ENCODE results near the gene KEL.

The KEL gene

DNA sequence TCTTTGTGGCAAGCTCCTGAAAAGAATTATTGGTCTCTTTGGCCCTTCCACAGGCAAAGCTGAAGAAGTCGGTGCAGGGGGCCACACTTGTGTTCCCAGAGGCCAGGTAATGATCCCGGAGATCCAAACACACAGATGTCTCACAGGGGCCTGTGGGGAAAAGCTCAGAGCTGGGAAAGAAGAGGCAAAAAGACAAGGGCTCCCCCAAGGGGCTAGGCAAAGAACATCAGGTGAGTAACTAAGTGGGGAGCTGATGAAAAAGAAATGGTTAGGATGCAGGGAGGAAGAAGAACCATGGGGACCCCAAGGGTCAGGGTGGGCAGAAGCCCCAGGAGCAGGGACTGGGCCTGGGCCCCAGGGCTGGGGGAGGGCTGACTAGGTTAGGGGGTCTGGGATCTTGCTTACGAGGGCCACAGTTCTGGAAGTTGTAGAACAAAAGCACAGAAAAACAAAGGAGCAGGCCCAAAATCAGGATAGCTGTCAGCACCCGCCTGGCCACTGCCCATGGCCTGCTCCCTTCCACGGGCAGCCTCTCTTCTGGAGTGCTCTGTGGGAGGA, 1.1 kb downstream of the KEL start:
- no peak for DNase-seq

DNA sequence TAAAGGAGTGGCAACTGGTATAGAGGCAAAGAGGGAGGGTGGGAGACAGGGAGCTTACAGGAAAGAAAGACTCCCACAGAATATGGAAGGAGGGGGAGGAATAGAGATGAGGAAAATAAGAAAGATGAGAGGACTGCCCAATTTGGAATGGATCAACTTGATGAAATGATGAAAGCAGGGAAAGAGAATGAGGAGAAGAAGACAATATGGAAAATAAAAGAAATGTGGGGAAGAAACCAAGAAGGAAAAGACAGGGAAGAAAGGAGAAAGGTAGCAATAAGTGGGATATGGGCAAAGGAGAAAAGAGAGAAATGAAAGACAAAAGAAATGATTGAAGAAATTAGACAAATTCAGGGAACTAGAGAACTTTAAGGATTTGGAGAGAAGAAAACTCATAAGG, 3.0 kb downstream of the KEL start:
- no peak for DNase-seq

DNA sequence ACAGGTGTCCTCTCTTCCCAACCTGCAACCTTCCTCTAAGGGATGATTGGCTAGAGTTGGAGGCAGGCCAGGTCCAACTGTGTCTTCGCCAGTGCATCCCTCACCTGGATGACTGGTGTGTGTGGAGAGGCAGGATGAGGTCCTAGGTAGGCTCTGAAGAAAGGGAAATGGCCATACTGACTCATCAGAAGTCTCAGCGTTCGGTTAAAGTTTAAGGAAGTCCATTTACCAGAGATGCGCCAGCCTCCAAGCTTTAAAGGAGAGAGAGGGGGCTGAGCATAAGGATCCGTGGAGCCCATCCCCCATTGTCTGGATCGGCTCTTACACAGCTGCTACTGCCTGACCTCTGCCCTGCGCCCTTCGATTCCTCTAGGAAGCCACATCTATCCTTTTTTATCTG, 4.4 kb downstream of the KEL start:
- no peak for DNase-seq

DNA sequence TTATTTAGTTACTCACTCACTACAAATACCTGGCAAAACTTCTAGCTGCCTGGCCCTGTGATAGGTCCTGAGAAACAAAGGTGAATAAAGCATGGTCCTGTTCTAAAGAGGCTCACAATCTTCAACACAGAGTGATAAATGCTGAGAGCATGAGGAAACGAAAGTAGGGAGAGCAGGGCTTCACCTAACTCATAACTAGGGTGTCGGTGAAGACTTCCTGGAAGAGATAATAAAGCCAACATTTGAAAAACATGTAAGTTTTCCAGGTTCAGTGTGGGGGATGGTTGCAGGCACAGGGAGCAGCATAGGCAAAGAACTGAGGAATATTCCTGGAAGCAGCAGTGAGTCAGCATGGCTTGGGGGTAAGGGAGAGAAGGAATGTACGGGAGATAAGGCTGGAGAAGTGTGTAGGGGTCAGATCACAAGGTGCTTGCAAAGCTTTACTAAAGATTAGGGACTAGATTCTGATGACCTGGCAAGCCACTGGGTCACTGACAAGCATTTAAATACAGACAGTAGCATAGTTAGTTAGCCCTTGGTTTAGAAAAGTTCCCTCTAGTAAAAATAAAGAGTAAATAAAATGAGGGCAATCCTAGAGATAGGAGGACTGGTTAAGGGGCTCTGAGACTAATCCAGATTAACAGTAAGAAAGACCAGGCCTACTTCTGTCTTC, 5.1 kb downstream of the KEL start:
- no peak for DNase-seq

DNA sequence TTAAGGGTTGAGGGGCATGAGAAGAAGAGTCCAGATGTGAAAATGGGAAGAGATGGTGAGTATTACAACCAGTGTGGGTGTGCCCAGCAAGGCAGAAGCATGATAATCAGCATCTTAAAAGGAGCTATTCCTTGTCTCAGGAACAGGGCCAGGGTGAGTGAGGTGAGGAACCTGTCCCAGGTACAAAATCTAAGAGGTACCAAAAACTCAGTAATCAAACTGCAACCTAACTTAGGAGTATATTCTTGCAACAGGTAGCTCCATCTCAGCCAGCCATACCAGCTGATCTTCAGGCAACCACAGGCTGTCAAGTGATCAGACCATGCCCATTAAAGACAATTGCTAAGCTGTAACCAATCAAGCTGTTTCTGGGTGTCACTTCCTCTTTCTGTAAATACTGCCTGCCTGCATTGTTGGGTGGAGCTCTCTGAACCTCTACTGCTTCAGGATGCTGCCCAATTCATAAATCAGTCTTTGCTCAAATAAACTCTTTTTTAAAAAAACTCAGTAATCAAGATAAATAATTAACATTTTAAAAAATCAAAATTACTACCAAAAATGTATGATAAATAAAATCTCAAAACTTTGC, 7.4 kb downstream of the KEL start:
- no peak for DNase-seq

DNA sequence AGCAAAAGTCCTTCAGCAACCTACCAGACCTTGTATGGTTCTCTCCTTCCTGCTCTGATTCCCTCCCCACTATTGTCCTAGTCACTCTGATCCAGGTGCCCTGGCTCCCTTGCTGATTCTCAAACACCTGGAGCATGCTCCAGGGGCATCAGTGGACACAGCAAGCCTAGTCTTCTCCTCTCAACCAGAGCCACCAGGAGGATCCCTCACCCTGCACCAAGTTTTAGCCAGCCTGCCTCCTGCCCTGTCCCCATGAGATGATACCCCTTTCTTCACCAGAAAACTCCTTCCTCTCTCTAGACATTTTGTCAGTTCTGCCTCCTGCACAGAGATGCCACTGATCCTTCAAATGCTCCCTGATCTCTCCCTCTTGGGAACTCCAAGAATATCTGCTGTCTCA, 11.9 kb downstream of the KEL start:
- DNase-seq = no peak

DNA sequence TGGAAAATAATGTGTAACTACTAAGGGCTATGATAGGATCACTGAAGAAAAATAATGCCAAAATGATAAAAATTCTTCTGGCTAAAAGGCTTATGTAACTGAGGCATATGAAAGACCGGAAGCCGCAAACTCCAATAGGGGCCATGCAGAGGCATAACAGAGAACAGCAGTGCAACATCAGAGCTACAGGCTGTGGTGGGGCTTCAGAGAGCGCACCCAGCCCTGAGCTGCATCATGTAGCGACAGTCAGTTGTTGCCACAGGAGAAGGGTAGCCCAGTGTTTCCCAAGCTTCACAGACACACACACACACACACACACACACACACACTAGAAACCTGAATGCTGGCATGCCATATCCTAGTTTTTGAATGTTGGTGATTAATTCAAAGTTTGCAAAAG, 13.6 kb downstream of the KEL start:
- DNase-seq = no peak

DNA sequence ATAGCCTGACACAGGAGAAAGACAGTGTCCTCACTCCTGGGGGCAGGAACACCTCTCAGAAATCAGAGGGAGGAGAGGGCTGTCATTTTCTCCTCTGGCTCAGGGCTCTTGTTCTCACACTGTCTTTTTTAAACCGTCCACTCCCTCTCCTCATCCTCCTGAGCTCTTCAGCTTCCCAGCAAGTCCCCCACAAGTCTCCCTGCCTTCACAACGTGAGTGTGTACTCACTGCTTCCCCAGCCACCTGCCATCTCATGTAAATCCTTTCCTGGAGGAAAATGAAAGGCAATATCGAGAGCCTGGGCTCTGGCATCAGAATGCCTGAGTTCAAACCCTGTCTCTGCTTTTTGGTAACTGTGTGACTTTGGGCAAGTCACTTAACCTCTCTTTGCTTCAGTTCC, 17.2 kb downstream of the KEL start:
- DNase-seq = no peak

DNA sequence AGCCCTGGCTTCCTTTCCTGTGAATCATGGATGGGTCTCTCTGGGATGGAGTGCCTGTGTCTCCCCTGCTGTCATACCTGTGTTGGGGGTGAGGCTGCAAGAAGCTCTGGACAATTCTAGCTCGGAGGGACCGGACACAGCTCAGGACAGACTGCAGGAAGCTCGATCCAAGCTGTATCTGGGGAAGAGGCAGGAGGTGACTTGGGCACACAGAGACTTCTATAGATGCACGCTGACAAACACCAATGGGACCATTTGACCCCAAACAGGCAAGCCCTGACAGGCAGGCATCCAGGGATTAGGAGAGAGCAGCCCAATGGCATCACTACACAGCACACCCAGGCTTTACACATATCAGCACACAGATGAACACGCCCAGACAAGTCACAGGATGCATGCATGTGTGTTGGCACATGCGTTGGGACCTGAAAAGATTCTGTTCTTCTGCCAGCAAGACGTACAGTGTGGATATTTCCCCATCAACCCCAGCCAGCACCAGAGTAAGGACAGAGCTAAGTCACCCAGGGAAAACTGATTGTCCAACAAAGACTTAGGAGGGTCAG, 18.4 kb downstream of the KEL start:
- no peak for DNase-seq

DNA sequence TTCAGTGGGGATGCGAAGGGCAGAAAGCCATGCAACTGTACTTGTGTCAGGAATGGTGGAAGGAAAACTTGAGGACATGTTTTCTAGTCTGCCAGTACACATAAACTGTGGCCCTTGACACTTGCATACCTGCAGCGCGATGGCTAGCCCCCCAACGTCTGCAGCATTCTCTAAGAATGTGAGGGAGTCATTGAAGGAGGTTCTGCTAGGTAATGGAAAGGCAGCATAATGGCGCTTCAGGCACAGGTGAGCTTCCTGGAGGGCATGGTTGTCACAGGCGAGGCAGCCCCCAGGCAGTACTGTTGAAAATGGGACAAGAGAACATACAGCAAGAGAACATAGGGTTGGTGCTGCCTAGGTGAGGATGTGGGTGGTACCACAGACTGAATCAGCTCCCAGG, 19.4 kb downstream of the KEL start:
- no peak for DNase-seq

DNA sequence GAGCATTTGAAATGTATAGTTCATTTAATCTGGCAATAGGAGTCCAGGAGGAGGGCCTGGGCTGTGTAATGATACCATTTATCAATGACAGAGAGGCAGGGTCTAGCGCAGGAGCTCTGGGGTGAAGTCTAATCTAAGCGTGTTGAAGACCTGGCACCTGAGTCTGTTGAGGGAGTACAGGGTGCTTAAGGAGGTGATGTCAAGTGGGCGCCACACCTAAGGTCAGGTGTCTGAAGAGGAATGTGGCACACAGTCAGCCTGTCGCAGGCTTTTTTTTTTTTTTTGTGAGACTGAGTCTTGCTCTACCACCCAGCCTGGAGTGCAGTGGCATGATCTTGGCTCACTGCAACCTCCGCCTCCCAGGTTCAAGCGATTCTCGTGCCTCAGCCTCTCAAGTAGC, 20.6 kb downstream of the KEL start:
- no peak for DNase-seq

DNA sequence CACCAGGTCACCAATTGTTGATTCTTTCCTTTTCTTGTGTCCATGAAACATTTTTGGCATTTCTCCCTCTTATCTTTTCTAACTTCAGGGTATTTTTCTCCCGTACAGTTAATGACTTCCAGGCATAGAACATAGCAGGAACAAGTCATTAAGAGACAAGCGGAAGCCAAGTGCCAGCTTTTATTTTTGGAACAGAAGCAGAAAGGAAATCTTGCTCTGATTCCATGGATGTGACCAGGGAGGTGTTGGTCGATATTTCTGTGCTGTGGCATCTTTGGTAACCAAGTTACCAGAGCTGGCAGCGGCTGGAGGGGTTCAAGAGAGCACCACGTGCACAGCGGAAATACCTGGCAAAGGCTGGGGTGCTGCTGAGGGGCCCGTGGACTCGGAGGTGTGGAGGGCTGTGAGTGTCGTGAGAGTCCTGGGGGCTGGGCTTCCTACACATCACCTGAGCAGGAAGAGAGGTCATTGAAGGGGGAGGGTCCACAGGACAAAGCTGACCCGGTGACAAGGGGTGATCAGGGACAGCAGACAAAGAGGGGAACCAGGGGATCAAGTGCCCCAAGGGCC, 21.1 kb downstream of the KEL start:
- no peak for DNase-seq

DNA sequence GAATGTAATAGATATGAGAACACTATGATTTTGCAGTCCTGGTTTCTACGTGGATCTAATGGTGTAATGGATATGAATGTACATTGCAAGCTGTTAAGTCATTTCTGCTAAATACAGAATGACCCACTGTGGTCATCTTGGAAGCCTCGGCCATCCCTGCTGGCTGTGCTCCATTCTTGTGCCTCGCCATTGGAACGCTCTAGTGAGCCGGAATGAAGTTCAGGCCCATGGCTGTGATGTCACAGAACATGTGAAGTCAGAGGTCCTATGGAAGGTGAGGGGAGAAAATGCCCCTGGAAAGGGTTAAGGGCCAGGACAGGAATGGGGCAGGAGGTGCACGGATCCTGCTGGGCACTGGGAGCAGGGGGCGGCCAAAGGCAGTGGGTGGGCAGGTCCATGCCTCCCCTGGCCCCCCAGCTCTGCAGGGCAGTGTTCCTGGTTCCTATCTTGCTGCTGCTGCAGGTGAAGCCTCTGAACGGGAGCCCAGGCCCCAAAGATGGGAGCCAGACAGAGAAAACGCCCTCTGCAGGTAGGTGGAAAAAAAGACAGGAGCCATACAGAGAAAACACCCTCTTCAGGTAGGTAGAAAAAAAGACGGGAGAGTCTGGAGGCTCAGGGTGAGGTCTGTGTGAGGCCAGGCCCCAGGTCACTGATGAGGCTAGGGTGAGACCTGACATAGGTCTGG, 22.8 kb downstream of the KEL start, which contains the start of gene LLCFC1:
Gene LLCFC1, plus strand, starts transcription at position 259 of the 685 bp plus-strand sequence. Its CDS starts 138 bp downstream, at position 397.
- no peak for DNase-seq

DNA sequence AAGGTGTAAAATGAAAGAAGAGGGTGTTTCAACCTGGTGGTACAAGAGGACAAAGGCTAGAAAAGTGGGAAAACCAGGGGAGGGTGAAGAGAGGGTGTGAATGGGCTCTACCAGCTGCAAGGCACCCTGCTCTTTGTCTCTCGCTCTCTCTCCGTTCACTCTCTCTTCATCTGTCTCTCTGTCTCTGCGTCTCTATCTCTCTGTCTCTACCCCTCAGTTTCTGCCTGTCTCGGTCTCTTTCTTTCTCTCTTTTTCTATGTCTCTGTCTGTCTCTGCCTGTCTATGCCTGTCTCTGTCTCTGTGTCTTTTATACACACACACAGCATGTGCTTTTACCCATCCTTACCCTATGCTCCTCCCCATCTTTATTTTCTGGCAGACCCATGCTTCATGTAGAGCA, 23.6 kb downstream of the KEL start:
- no peak for DNase-seq

DNA sequence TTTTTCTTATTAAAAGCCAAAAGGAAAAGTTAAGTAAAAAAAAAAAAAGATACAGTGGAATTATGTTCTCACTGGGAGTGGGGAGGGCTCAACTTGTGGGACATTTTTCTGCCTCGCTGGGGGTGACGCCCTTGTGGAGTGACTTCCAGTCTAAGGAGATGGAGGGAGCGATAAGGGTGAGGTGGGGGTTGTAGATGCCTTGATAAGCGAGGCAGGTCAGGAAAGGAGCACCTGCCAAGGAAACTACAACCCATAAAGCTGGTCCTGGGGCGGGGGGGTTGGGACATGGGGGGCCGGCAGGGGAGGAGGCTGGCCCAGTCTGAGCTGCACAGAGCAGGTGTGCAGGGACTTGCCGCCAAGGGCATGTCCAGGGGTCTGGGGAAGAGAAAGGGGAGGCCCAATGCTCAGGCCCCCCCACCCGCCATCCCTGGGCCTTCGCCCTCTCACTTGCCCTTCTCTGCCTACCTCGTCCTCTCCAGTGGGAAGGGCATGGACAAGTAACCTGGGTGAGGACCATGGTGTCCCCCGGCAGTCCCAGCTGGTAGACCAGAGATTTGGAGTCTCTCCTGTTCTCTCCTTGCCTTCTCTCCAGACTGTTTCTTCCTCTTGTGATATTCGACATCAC, 26.1 kb downstream of the KEL start:
- DNase-seq = no peak

DNA sequence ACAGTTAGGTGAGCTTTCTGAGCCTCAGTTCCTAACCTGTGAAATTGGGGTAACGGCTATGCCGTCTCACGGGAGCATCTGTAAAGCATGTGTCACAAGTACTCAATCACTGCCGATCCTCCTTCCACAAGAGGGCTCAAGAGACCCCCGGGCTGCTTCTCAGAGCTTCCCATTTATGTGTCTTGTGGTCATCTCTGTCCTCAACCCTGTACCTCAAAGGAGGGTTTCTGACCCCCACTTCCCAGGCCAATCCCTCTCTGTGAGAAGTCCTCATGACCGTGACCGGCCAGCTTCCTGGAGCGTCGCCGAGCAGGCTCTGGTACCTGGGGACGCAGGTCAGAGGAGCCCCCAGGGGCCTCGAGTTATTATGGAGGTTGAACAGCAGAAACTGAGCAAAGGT, 28.1 kb downstream of the KEL start:
- DNase-seq = no peak

DNA sequence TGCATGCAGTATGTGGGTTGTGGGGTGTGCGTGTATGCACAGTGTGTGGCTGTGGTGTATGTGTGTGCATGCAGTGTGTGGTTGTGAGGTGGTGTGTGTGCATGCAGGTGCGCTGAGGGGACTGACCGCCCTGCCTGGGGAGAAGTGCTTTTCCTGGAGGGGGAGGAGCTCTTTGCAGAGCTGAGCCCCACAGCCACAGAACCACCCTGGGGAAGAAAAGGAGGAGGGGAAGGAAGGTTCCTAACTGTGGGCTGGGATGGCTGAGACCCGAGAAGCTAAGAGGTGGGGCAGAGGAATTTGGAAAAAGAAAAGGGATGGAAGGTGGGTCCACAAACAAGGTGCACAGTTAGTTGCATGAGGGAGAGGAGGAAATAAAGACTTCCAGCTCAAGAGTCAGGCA, 28.5 kb downstream of the KEL start, which contains the start of gene TRPV5:
Gene TRPV5, minus strand, starts transcription at position 123 of the 400 bp plus-strand sequence. CDS start 287 bp downstream, outside the sequence.
- no peak for DNase-seq

DNA sequence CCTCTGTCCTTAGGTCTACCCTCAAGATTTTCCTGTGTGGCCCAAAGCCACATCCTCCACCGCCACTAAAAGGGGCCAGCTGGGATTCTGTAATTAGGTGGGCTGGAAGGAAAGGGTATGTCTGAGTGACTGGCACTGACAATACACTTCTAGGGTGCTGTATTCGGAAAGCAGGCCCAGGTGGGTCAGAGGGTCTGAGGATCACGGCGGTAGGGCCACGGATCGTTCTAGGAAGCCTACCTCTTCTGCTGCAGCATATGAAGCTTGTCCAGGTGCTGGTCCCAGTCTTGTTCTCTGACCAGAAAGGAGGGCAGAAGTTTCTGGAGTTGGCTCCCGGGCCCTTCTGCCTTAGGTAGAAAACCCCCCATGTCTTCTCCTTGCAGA, 29.1 kb downstream of the KEL start:
- no peak for DNase-seq

DNA sequence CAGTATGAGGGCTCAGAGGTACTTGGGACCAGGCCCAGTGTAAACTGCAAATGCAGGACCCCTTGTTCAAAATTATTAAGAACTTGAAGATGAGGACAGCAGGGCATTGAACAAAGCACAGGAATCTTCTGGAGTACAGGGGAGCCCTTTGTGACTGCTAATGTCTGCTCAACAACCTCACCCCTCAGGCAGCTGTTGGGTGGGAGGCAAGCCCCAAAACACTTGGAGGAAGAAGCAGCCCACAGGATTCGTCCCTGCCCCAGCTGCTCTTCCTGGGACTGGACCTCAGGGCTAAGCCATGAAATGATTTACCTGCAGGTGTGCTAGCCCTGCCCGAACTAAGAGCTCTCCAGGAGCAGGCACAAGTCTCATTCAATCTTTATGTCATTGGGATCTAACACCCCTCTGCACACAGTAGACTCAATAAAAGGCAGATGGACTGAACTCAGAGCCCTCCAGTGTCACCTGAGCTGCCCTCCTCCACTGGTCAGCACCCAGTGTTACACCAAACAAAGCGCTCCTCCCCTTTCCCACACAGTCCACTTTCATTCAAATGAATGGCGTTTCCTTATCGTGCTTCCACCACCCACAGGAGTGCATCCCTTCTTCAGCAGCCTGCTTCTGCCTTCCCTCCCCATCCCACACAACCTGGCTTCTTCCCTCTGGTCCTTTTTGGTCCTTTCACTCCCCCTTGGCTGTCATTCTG, 29.6 kb downstream of the KEL start:
- DNase-seq = no peak

DNA sequence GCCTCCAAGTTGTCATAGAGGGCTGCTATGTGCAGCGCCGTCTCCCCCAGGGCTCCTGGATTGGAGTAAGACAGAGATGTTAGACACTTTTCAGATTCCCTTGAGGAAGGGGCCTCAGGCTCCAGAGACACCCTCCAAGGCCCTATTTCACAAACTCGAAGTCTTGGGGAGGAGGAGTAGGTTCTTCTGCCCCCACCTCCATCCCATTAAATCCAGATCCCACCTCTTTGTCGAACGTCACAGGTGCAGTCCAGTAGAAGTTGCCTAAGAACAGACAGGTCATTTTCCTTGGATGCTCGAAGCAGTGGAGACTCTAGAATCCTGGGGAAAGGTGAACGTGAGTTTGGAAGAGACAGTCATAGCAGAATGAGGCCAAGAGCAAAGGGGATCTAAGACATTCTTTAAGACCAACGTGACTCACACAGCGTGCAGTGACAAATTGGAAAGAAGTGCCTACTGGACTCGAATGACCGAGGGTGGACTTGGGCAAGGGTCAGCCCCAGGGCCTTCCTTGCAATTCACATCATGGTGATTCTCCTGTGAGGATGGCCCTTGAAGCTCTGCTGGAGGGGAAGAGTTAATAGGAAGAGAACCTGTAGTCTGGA, 31.9 kb downstream of the KEL start:
- no peak for DNase-seq

DNA sequence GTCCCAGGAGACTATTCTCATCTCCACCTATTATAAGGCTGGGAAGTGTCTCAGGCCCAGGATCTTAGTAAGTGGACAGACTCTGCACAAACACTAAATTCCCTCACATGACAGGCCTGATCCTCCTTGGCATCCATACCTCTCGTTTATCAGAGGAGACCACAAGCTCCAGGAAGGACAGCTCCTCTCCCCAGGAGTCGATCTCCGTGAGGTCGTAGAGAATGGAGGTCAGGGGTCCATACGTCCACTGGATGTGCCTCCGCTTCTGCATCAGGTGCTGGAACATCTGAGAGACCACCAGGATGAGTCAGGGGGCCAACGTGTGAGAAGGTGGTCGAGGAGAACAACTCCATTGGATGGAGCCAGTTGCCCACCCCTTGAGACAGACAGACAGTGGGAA, 34.2 kb downstream of the KEL start:
- DNase-seq = no peak
